Colon (tissue), 2 donors: Measurements from ENCODE around the gene CEP295NL.
"Not testable (repeated sequence)": the region's sequence is repeated elsewhere in the genome, so short reads cannot be mapped to it uniquely, and the experiment has no call there.

Experiments
- FAIRE-seq: peaks from 2 replicates; lab custom pipeline; 2012; peaks lifted over from hg19 to GRCh38; lab: Jason Lieb, UNC
- donor health status: control.
- donor health status: control.

The CEP295NL gene

DNA sequence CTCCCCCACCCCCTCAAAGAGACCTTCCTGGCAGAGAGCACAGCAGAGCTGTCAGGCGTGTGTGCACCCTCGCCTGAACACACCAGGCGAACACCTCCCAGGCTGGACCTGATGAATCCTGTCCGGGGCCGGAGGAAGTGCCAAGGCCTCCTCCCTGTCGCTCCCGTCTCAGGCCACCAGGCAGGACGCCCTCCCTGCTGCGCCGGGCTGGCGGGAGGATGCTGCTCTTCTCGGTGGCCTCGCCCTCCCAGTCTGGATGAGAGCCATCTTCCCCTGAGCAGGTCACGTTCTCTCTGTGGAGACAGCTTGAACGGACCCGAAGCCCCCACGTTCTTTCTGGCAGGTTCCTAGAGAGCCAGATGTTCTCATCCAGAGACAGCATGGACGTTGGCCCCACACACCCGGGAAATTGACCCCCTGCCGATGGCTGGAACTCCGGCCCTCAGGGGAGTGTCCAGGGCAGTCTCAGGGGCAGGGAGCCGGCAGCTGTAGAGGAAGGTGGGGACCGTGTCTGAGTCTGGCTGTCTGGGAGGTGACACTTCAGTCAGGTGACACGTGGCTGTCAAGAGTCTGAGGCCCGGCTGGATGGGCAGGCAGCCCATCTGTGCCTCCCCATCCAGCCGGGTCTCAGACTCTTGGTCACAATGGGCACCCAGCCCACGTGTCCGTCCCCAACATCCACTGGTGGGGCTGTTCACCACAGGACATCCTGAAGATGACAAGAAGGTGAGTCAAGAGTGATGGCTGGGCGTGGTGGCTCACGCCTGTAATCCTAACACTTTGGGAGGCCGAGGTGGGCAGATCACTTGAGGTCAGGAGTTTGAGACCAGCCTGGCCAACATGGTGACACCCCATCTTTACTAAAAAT, 27.1 kb upstream of the CEP295NL start:
- FAIRE-seq = no peak

DNA sequence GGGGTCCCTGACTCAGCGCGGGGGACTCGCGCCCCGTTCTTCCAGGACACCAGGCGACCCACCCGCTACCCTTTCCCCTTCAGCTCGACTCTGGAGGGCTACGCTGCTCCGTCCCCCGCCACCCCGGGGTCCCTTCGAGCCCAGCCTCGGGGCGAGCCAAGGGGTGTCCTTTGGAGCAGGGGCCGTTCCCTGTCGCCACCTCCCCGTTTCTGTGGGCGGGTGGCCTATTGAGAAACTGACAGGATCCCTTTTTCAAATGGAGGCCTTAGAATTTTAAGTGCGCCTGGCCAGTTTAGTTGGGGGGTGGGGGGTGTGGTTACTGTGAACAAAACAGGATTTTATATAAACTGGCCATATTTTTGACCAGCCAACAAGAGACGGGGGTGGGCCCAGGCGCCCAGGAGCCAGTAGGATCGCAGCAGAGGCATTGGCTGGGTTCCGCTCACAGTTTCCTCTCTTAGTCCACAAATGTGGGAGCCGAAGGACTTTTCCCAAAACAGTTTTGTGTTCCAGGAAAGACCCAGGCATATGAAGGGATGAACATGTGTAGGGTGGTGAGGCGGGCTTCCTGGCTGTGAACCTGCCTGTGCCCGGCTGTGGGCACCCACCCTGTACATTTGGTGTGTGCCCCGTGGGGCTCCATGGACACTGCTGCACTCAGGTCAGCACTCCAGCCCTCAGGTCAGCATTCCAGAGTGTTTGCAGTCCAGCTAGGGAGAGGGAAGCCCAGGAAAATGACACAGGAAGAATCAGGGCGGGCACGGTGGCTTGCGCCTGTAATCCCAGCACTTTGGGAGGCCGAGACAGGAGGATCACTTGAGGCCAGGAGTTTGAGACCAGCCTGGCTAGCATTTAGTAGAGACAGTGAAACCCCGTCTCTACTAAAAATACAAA, 22.9 kb upstream of the CEP295NL start:
- FAIRE-seq = no peak

DNA sequence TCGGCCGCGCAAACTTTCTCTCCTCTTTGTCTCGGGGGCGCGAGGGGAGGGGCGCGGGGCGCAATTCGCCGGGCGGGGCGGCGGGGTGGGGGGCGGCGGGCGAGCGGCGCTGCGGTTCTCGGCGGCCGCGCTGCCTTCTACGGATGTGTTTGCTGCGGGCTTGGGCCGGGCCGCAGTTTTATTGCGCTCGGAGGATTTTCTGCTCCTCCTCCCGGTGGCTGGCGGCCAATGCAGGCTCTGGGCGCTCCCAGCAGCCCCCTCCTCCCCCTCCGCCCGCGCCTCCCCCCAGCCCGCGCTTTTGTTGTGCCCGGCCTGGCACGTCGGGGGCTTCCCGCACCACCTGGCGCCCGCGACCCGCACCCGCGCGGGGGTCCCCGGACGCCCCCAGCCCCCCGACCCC, 22.2 kb upstream of the CEP295NL start, which contains the start of gene TIMP2:
TIMP2 (minus strand) TSS at position 154 of the 400 bp plus-strand sequence. CDS start 299 bp downstream, outside the sequence.
- no peak for FAIRE-seq

DNA sequence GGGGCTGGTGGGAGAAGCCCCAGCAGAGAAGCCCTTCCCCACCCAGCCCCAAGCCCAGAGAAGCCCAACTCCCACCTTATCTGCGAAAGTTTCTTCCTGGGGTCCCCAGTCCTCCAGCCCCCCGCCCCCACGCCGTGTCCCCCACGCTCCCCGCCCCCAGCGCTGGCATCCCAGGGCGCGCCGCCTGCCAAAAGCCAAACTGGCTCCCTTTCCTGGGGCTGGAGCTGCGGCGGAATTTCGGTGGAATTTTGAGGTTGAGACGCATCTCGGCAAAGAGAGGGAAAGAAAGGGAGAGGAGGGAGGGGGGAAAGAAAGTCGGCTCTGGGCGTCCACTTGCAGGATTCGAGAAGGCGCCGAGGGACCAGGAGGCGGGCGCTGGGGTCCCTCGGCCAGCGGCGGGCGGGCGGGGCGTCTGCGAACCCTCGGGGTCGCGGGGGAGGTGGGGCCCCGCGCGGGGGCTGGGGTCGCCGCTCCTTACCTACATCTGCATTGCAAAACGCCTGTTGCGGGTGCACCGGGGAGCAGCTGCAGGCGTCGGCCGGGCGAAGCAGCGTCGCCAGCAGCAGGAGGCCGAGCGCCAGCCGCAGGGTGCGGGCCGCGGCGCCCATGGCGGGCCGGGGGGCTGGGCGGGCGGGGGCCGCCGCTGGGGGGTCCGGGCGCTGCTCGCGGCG, 21.6 kb upstream of the CEP295NL start:
- no peak for FAIRE-seq

DNA sequence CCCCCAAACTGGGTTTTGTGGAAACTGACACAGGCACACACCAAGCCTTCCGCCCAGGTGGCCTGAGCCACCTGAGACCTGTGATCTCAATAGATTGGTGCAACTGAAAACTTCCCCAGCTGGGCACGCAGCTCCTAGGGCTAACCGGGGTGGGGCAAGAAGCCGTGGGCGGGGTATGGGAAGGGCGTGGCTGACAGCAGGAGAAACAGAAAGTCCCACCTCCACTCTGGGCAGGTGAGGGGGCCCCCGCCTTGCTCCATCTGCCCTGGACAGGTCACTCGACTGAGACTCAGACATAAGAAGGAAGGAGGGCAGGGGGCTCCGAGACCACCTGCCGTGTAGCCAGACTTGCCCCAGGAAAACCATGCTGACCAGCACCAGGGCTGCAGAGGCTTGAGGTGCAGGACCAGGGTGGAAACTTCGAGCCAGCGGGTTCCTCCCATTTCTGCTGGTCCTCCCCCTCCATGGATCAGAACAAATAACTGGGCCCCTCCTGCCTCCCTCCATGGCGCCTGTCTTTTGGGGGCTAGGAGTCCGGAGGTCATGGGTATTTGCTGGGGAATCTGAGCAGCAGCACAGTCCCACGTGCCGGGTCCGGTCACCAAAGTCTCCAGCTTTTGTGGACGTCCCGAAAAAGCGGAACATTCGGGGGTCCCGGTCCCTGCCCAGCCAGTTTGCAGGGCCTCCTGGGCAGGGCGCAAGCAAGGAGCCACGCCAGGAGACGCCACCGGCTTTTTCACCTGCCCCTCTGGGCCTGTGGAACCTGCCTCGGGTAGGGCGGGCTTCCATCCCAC, 20.9 kb upstream of the CEP295NL start:
- no peak for FAIRE-seq

DNA sequence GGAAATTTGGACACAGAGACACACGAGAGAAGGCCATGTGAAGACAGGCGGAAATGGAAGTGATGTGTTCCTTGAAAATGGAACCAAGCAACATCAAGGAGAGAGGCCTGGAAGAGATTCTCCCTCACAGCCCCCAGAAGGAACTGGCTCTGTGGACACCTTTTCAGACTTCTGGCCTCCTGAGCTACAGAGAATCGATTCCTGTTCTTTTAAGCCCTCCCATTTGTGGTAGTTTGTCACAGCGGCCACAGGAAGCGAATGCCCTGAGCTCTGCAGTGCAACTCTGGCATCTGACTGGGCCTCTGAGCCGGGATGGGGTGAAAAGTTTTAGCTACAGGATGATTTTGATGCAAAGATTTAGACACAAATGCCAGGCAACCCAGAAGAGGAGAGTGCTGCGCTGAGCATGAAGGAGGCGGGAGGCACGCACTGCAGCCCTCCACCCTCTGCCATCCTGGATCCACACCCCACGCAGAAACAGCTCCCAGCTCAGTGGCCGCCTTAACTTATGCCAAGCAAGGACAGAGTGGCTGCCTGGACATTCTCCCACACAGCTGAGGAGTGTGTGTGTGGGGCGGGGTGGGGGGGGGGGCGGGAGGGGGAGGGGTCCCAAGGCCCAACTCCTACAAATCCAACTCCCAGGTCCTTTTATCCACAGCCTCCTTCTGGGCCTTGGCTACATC, 20.0 kb upstream of the CEP295NL start:
- FAIRE-seq = no peak

DNA sequence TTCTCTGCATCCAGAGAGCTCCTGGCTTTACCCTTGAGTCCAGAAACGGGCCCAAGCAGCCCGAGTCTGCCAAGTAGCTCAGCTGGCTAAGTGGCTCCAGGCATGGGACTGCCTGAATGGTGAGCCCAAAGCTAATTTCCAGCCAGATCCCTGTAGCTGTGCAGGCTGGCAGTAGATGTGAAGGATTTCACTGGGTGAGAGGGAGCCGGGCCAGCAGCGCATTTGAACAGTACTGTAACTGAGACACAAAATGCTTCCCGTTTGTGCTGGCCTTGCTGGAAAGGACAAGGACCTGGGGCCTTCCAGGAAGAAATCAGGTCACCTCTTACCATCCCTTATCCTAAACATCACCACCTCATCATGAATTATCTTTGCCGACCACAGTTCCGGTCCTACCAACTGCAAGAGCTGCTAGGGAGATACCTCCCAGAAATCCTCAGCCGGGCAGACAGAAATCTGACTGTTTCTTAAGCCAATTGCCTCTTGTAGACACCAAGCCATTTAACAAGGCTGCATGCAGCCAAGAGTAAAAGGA, 18.5 kb upstream of the CEP295NL start:
- no peak for FAIRE-seq

DNA sequence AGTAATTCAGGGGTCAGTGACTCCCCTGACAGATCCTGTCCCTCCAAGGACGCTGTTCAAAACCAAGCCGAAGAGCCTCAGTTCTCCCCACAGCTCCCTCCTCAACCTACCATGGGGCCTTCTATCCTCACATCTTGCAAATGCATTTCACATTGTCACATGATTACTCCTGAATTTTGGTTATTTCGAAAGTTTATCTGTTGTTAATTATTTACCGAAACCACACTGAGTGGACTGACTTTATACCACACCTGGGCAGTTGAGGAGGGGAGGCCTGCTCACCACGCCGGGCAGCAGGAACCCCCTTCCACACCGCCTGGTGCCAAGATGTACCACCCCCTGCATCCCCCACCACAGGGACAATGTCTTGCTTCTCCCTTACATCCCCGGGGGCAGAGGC, 17.5 kb upstream of the CEP295NL start:
- no peak for FAIRE-seq

DNA sequence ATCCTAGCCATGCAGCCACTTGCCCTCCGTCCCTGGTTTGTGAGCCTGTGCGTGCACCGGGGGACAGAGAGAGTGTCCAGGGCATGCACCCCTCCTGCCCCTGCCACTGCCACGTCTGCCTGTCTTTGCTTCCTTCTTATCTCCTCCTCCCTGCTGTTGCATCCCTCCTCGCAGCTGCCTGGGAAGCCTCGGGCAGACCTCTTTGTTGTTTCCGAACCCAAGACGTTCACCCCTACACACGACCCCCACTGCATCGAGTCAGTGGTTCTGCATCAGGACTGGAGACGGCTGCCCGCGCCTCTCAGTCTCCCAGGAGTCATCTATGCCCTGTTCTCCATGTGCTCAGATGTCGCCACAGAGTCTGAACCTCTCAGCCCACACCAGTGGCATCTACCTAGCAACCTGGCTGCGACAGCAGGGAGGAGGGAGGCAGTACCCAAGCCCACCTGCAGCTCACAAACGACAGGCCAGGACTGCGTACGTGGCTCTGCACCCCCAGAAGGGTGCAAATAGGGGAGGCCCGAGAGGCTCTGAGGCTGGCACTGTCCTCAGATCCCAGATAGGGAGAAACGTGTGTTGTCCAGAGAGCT, 17.0 kb upstream of the CEP295NL start:
- no peak for FAIRE-seq

DNA sequence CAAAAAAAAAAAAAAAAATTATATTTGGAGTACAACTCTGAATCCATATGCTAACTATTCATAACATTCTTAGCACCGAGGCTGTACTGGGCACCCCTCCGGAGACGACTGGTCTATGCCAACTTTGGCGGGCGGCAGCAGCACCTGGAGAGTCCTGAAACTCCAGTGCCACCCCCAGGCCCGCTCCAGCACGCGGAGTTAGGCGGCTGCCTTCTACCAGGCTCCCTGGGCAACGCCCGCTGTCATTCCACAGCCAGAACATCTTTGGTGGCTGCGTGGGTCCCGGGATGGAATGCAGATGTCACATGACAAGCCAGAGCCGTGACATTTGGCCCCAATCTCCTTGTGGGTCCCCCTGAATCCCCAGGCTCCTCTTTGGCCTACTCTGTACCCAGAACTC, 16.0 kb upstream of the CEP295NL start:
- no peak for FAIRE-seq

DNA sequence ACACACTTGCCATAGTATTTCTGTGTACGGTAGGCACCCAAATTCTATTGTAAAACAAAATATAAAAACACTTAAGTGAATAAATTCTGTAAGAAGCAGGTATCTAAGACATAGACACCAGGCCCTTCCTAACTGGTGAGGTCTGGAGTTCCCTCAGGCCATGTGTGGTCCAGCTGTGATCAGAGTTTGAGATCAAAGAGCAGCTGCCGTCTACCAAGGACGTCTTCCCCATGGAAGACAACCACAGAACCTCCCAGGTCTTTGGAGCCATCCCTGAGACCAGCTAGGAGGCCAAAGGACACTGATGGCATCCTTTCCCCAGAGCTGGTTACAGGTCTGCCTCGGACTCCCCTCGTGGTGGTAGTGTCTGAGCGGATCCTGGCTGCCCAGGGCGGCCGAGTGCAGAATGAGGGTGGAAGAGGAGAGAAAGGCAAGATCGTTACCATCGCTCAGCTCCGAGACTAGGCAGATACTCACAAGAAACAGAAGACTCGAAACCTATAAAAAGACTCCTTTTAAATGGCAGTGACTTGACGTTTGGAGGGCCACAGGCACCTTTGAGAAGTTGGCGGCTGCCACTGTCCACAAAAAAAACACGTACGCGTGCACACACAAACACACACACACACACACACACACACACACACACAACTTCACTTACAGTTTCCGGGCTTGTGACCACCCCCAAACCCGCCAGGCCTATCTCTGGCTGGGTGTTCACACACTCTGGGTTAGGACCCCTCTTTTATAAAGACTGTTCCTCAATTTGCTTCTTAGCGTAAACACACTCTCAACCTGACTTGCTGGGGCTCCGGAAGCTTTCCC, 14.7 kb upstream of the CEP295NL start:
- FAIRE-seq = no peak

DNA sequence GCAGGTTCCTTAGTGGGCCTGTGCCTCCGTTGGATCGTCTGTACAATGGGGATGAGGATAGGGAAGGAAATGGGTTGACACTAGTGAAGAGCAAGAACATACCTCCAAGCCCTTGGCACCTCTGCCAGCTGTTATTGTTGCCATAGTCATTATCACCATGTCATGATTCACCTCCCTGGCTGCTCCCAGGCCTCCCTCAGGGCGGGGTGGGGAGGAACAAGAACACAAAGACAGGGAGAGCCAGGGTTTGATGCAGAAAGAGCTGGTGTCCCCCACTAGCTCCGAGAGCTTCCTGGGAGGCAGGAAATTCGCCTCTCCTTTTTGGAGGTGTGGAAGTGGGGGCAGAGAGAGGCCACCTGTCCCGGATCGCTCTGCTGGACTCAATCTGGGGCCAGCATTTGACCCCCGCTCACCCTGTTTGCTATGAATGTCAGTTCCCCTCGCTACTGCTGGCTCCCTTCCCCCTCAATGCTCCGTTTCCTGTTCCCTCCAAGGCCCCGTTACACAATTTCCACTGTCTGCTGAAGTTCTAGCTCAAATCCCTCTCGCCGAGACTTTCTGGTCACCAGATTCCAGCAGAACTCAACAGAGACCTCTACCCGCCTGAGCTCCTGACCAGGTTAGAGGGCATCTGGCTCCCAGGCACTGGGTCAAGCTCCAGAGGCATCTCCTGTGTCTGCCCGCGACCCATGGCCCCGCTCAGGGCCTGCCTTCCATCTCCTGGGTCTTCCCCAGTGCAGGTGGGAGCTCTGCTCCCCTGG, 13.1 kb upstream of the CEP295NL start:
- no peak for FAIRE-seq

DNA sequence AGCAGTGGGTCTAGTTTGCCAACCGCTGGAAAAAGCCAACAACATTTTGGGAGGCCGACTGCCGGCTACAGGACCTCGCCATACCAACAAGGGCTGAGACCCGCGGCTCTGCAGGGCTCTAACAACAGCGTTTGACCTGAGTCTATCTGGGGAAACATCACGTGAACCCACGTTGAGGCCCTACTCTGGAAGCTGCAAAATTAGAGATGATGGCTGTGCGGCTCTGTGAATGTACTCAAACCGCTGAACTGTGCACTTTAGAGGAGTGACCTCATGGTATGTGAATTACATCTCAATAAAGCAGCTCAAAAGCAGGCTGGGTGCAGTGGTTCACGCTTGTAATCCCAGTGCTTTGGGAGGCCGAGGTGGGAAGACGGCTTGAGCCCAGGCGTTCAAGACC, 10.1 kb upstream of the CEP295NL start:
- FAIRE-seq = no peak

DNA sequence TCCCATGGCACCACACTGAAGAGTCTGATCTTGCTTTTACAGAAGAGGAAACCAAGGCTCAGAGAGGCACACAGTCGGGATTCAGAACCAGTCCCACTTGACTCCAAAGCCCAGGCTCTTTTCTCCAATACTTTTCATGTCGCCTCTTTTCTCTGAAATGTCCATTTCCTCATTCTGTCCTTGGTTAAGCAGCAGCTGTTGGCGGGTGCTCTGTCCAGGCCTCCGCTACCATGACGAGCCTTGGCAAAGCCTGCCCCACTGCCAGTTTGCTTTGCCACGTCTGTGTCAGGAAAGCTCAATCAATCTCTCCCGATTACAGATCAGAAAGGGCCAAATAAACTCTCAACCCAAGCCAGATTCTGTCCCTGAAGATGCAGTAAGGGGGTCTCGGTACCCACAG, 9.1 kb upstream of the CEP295NL start:
- no peak for FAIRE-seq

DNA sequence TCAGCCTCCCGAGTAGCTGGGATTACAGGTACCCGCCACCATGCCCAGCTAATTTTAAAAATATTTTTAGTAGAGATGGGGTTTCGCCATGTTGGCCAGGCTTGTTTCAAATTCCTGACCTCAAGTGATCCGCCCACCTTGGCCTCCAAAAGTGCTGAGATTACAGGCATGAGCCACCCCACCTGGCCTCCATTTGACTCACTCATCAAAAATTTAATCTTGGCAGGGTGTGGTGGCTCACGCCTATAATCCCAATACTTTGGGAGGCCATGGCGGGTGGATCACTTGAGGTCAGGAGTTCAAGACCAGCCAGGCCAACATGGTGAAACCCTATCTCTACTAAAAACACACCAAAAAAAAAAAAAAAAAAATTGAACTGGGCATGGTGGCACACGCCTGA, 8.5 kb upstream of the CEP295NL start:
- FAIRE-seq = not testable (repeated sequence)

DNA sequence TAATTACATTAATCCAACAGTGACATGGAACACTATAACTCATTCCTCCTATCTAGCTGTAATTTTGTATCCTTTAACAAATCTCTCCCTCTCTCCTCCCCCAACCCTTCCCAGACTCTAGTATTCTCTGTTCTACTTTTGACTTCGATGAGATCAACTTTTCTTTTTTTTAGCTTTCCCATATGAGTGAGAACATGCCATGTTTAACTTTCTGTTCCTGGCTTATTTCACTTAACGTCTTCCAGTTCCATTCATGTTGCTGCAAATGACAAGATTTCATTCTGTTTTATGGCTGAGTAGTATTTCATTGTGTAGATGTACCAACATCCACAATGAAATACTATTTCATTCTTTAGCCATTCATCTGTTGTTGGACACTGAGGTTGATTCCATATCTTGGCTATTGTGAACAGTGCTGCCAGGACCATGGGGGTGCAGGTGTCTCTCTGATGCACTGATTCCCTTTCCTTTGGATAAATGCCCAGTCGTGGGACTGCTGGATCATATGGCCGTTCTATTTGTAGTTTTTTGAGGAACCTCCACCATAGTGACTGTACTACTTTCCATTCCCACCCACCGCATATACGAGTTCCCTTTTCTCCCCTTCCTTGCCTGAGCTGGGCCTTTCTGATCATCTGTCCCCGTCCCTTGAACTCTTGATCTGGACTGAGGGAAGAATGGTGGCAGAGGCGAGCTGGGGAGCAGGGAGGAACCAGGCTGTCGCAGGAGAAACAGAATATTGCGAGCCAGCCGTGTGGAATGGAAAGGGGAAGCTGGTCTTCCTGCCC, 7.7 kb upstream of the CEP295NL start:
- FAIRE-seq = no peak

DNA sequence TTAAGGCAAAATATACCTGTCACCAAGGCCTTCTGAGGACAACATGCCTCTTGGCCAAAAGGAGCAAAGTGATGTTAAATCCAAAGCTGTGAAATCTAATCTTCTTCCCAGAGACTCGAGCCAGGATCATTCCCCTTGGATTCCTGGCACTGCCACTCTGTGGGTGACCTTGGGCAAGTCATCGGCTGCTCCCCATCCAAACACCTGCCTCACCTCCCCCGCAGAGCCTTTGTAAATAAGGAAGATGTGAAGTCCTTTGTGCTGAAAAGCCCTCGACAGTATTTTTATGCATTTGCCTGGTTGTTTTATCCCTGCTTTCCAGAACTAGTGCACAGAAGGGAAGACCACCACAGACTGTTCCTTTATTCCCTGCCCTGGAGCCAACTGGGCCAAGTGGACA, 5.4 kb upstream of the CEP295NL start:
- FAIRE-seq = no peak

DNA sequence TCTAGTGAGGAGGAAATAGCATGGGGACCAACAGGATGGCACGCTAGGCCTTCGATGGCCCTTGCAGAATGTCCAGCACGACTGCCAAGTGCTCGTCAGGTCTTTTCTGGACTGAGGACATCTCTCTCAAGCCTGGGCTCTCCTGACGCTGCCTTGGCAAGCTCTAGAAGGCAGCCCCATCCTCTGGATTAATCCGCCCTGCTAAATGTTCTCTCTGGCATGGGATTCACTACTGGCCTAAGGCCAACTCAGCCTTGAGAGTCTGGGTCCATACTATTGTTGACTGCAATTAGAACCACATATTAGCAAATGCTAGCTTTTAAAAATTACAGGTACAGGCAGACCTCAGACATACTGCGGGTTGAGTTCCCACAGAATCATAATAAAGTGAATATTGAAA, 2.5 kb upstream of the CEP295NL start:
- no peak for FAIRE-seq
